Panc1 (cell line): Measurements from ENCODE around the gene LATS1. TPM values are rescaled to one million over a fixed set of nuclear protein-coding genes. Genes with fewer than 3 reads are reported as not detected.

ENCODE experiments used
- ATAC-seq: fragments of 200-7000 bp; cut with Tn5 transposase; 2 replicates; pipeline ENCODE4 v1.9.1; 2020; ENCODE audit warnings: mild to moderate bottlenecking, moderate library complexity
- BruUV-seq: library from RNA; stranded (reverse); fragments of 400-500 nt; replicated peaks from 2 replicates; lab custom pipeline; 2021; lab: Mats Ljungman, UMichigan
- CTCF ChIA-PET: fragments of 300-600 bp; sonication (Branson Sonifier 250); formaldehyde crosslinking; loops from one replicate; lab custom pipeline; 2022; ENCODE audit warnings: antibody characterized with exemption; lab: Charles Lee
- POLR2A ChIA-PET: fragments of 300-600 bp; sonication (Branson Sonifier 250); formaldehyde crosslinking; loops from one replicate; lab custom pipeline; 2022; ENCODE audit warnings: antibody characterized with exemption; lab: Charles Lee
- DNase-seq: peaks from one replicate; pipeline ENCODE4 v3.0.0-alpha.2; 2010; ENCODE audit warnings: low read depth, low spot score
- H3K27ac ChIP-seq: 2 replicates; pipeline ENCODE4 v1.5.1; 2011; ENCODE audit warnings: mild to moderate bottlenecking, low read length, inconsistent platforms
- H3K27me3 ChIP-seq: fragments of 200-500 bp; sonication (Bioruptor generic); 2 replicates; pipeline ENCODE4 v1.6.0; 2014; ENCODE audit warnings: low read length, inconsistent platforms; ENCODE audit not compliant: control insufficient read depth, insufficient read depth
- H3K36me3 ChIP-seq: fragments of 200-500 bp; sonication (Bioruptor generic); 2 replicates; pipeline ENCODE4 v1.5.1; 2014; ENCODE audit warnings: inconsistent platforms, mild to moderate bottlenecking, low read length, moderate library complexity; ENCODE audit not compliant: control insufficient read depth, insufficient read depth
- H3K4me1 ChIP-seq: 2 replicates; pipeline ENCODE4 v1.5.1; 2011; ENCODE audit warnings: inconsistent platforms, mild to moderate bottlenecking, low read length, moderate library complexity; ENCODE audit not compliant: control insufficient read depth, insufficient read depth
- H3K4me3 ChIP-seq, 2 experiments: 2 replicates each; pipeline ENCODE4 v1.5.1; 2011 to 2012; ENCODE audit warnings: low read depth in 2 of 2, low read length in 2 of 2, mild to moderate bottlenecking in 2 of 2, inconsistent platforms in 1 of 2, moderate library complexity in 1 of 2
- H3K9me3 ChIP-seq: fragments of 200-500 bp; sonication (Bioruptor generic); 2 replicates; pipeline ENCODE4 v1.5.1; 2014; ENCODE audit warnings: low read depth, mild to moderate bottlenecking, inconsistent platforms, low read length, moderate library complexity; ENCODE audit not compliant: control insufficient read depth, insufficient read depth
- POLR2AphosphoS5 ChIP-seq: IDR thresholded peaks from 2 replicates; pipeline ENCODE4 v1.6.1; 2012; ENCODE audit warnings: mild to moderate bottlenecking, low read depth, low read length, moderate library complexity
- SIN3A ChIP-seq: IDR thresholded peaks from 2 replicates; pipeline ENCODE4 v1.6.1; 2012; ENCODE audit warnings: low read depth, mild to moderate bottlenecking, low read length, moderate library complexity, borderline replicate concordance; ENCODE audit not compliant: insufficient read depth
- TCF7L2 ChIP-seq: IDR thresholded peaks from 2 replicates; pipeline ENCODE4 v1.6.1; 2011; ENCODE audit warnings: mild to moderate bottlenecking, low read depth, low read length, inconsistent platforms
- in situ Hi-C: cut with HindIII; loops from 2 replicates; pipeline ENCODE4 v1.10.0; 2016; ENCODE audit warnings: low sequenced_read_pairs, low pct_unique_long_range_greater_than_20kb
- intact Hi-C: fragments of 100-400 bp; cut with micrococcal nuclease; formaldehyde crosslinking; loops from one replicate; pipeline ENCODE4 v1.10.0; 2022; ENCODE audit not compliant: unreplicated experiment
- total RNA-seq: library from RNA; stranded (reverse); gene quantifications from one replicate; pipeline ENCODE4 v1.2.1, GENCODE V29; 2021; ENCODE audit not compliant: unreplicated experiment
- TF ChIP-seq, protein P1 (sequence below): fragments of 450-650 bp; IDR thresholded peaks from 2 replicates; pipeline ENCODE4 v1.5.1; 2017; ENCODE audit warnings: mild to moderate bottlenecking
- TF ChIP-seq, protein P2 (sequence below), 2 experiments: IDR thresholded peaks; 2 replicates each; pipeline ENCODE4 v1.6.1; 2011 to 2012; ENCODE audit warnings: low read depth in 2 of 2, control low read depth in 1 of 2, low read length in 1 of 2, mild to moderate bottlenecking in 1 of 2, moderate library complexity in 1 of 2; ENCODE audit not compliant: insufficient read depth in 1 of 2

LATS1 gene
- total RNA-seq, 1 experiment from 2014 or later, result 36.0 TPM

DNA sequence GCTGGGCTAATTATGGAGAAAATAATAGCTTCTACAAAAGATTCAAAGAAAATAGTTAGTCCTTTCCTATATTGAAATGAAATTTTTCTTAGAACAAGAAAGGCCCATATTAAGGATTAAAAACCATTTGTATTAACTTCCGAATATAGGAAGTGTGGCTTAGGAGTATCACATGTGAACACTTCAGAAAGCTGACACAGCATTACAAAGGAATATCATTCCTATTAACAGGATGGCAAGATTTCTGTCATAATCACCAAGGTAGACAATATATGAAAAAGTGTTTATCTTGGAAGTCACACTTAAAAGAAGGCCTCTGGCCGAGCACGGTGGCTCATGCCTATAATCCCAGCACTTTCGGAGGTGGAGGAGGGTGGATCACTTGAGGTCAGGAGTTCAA is 5.4 kb upstream of the LATS1 start:
- POLR2A ChIA-PET, result interaction anchor here (1.1 kb wide), 1 partner anchor 9 kb away, joined by 4 read pairs; no protein-coding TSS in a partner anchor
- Histone ChIP-seq H3K4me3 (no peak overlapping the region), H3K4me1 (0 out of 2 replicates have a peak, but pooled peaks cover 2% of the 10 kb centered on the region), H3K27me3 (no peaks in the 10 kb centered on the region), H3K9me3 (no peaks in the 10 kb centered on the region), H3K36me3 (peaks cover 3% of the 10 kb centered on the region), H3K27ac (no peak overlapping the region)
- no peak for ATAC-seq
- DNase-seq, result no peak
- no TSS peak for BruUV-seq
- in situ Hi-C loops, result no loop called here
- intact Hi-C loops, result loop anchor here (2.0 kb wide), 1 partner anchor 204 kb away; no protein-coding TSS in a partner anchor
- TF ChIP-seq, protein P1, sequence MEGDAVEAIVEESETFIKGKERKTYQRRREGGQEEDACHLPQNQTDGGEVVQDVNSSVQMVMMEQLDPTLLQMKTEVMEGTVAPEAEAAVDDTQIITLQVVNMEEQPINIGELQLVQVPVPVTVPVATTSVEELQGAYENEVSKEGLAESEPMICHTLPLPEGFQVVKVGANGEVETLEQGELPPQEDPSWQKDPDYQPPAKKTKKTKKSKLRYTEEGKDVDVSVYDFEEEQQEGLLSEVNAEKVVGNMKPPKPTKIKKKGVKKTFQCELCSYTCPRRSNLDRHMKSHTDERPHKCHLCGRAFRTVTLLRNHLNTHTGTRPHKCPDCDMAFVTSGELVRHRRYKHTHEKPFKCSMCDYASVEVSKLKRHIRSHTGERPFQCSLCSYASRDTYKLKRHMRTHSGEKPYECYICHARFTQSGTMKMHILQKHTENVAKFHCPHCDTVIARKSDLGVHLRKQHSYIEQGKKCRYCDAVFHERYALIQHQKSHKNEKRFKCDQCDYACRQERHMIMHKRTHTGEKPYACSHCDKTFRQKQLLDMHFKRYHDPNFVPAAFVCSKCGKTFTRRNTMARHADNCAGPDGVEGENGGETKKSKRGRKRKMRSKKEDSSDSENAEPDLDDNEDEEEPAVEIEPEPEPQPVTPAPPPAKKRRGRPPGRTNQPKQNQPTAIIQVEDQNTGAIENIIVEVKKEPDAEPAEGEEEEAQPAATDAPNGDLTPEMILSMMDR, result no peak
- CTCF ChIA-PET, result interaction anchor here (0.6 to 0.7 kb wide), 2 partner anchors 9 to 177 kb away, joined by 4 to 6 read pairs; no protein-coding TSS in a partner anchor

DNA sequence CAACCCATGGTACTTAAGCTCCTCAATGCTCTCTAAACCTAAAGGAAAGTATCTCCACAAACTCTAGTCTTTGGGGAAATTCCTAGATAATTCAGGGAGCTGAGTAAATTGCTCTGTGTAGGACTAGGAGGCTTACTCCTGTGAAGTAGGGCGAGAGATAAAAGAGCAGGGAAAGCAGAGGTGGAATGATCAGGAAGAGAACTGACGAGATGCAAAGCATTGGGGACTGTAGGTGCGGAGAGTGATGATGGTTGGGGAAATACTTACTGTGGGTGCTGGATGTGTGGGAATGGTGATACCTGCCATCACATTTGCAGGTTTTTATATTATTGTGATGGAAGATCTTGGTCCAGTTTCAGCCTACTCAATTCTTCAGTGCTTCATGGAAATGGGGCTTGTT is 1.6 kb upstream of the LATS1 start:
- intact Hi-C loops, result no loop called here
- POLR2A ChIA-PET, result no interaction called here

More for the DNA sequence above, 1.6 kb upstream of the LATS1 start:
- H3K27me3 ChIP-seq, result no peaks in the 10 kb centered on the region
- H3K4me3 ChIP-seq, result no peak overlapping the region
- no peaks in the 10 kb centered on the region; the same call in 1 of the 2 replicates for H3K36me3 ChIP-seq
- in situ Hi-C loops, result no loop called here
- no peak for ATAC-seq
- BruUV-seq, result no TSS peak
- TF ChIP-seq, protein P1, result no peak
- TF ChIP-seq, protein P2, sequence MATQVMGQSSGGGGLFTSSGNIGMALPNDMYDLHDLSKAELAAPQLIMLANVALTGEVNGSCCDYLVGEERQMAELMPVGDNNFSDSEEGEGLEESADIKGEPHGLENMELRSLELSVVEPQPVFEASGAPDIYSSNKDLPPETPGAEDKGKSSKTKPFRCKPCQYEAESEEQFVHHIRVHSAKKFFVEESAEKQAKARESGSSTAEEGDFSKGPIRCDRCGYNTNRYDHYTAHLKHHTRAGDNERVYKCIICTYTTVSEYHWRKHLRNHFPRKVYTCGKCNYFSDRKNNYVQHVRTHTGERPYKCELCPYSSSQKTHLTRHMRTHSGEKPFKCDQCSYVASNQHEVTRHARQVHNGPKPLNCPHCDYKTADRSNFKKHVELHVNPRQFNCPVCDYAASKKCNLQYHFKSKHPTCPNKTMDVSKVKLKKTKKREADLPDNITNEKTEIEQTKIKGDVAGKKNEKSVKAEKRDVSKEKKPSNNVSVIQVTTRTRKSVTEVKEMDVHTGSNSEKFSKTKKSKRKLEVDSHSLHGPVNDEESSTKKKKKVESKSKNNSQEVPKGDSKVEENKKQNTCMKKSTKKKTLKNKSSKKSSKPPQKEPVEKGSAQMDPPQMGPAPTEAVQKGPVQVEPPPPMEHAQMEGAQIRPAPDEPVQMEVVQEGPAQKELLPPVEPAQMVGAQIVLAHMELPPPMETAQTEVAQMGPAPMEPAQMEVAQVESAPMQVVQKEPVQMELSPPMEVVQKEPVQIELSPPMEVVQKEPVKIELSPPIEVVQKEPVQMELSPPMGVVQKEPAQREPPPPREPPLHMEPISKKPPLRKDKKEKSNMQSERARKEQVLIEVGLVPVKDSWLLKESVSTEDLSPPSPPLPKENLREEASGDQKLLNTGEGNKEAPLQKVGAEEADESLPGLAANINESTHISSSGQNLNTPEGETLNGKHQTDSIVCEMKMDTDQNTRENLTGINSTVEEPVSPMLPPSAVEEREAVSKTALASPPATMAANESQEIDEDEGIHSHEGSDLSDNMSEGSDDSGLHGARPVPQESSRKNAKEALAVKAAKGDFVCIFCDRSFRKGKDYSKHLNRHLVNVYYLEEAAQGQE (IDR thresholded peaks at IDR 0.05; ENCODE audit: insufficient read depth in 1 of 2, low read depth in 2 of 2, low read length in 1 of 2), result no peak
- TF ChIP-seq POLR2AphosphoS5 (no peak), SIN3A (no peak), TCF7L2 (no peak)
- H3K27ac ChIP-seq, result peak overlapping the region; percentile 61
- H3K9me3 ChIP-seq, result no peaks in the 10 kb centered on the region
- H3K4me1 ChIP-seq, result peaks cover 2% of the 10 kb centered on the region; the same call in 1 of the 2 replicates
- no peak for DNase-seq
- CTCF ChIA-PET, result no interaction called here
